GM18858 (cell line): ENCODE measurements around the gene OVCH1.
"Not testable (repeated sequence)": the region's sequence is repeated elsewhere in the genome, so short reads cannot be mapped to it uniquely, and the experiment has no call there.

Experiments
- ATAC-seq: cut with Tn5 transposase; IDR thresholded peaks from one replicate; pipeline ENCODE4 v1.9.1; 2021; ENCODE audit not compliant: unreplicated experiment

Gene OVCH1

GRCh38 chr12:29505122-29505521 is 7.6 kb upstream of the OVCH1 start:
- ATAC-seq = no peak

- no peak for ATAC-seq
Measured at GRCh38 chr12:29503283-29503682, 5.8 kb upstream of the OVCH1 start.

- ATAC-seq = no peak
Measured at GRCh38 chr12:29499235-29499634, 1.7 kb upstream of the OVCH1 start.

GRCh38 chr12:29492891-29493290 is 4.6 kb downstream of the OVCH1 start:
- ATAC-seq = no peak

- ATAC-seq = no peak
Measured at GRCh38 chr12:29486972-29487371, 10.5 kb downstream of the OVCH1 start.

GRCh38 chr12:29463198-29463597 is 34.3 kb downstream of the OVCH1 start:
- ATAC-seq = no peak

GRCh38 chr12:29460082-29460481 is 37.4 kb downstream of the OVCH1 start:
- no peak for ATAC-seq

- no peak for ATAC-seq
Measured at GRCh38 chr12:29455087-29455486, 42.4 kb downstream of the OVCH1 start.

GRCh38 chr12:29451888-29452287 is 45.6 kb downstream of the OVCH1 start:
- ATAC-seq = no peak

GRCh38 chr12:29448157-29448556 is 49.3 kb downstream of the OVCH1 start:
- no peak for ATAC-seq

GRCh38 chr12:29447285-29447975 is 50.1 kb downstream of the OVCH1 start:
- ATAC-seq = no peak

- no peak for ATAC-seq
Measured at GRCh38 chr12:29439506-29439905, 58.0 kb downstream of the OVCH1 start.

- ATAC-seq = no peak
Measured at GRCh38 chr12:29438752-29439408, 58.6 kb downstream of the OVCH1 start.

- ATAC-seq = no peak
Measured at GRCh38 chr12:29437575-29437974, 59.9 kb downstream of the OVCH1 start.

- not testable (repeated sequence) for ATAC-seq
Measured at GRCh38 chr12:29436815-29437214, 60.7 kb downstream of the OVCH1 start.

- no peak for ATAC-seq
Measured at GRCh38 chr12:29431513-29431912, 66.0 kb downstream of the OVCH1 start.

- no peak for ATAC-seq
Measured at GRCh38 chr12:29430716-29431044, 66.8 kb downstream of the OVCH1 start.

GRCh38 chr12:29429999-29430715 is 67.3 kb downstream of the OVCH1 start:
- no peak for ATAC-seq

- ATAC-seq = peak; percentile 64
Measured at GRCh38 chr12:29428633-29429032, 68.9 kb downstream of the OVCH1 start.

- ATAC-seq = peak; percentile 94
Measured at GRCh38 chr12:29427964-29428363, 69.5 kb downstream of the OVCH1 start.

- no peak for ATAC-seq
Measured at GRCh38 chr12:29426498-29426897, 71.0 kb downstream of the OVCH1 start.

- ATAC-seq = no peak
Measured at GRCh38 chr12:29425722-29426121, 71.8 kb downstream of the OVCH1 start.
